K562 (cell line): ENCODE data around the gene NEURL4. TPM values are rescaled to one million over a fixed set of nuclear protein-coding genes. Genes with fewer than 3 reads are reported as not detected.

Experiments used
- ATF7 ChIP-seq: fragments of 450-650 bp; IDR thresholded peaks from 2 replicates; pipeline ENCODE4 v1.7.1; 2014; ENCODE audit warnings: mild to moderate bottlenecking, moderate library complexity
- DIDO1 ChIP-seq: fragments of 450-650 bp; IDR thresholded peaks from 2 replicates; pipeline ENCODE4 v1.6.1; 2016; ENCODE audit warnings: low read depth, missing biosample characterization, missing genetic modification characterization
- FOSL1 ChIP-seq: fragments of 200-800 bp; sonication (Bioruptor generic); conservative IDR thresholded peaks from 2 replicates; pipeline ENCODE4 v1.6.1; 2016; ENCODE audit warnings: missing genetic modification characterization, missing compliant biosample characterization
- GTF2F1 ChIP-seq: IDR thresholded peaks from 2 replicates; pipeline ENCODE4 v1.6.1; 2011; ENCODE audit warnings: low read depth, low read length, improper control_type of control experiment
- KDM4B ChIP-seq, 2 experiments: fragments of 450-650 bp in 1 of 2; sonication (generic) in 1 of 2; IDR thresholded peaks; 2 replicates each; pipeline ENCODE4 v1.6.1; 2016 to 2017; ENCODE audit warnings: borderline replicate concordance in 2 of 2, antibody characterized with exemption in 1 of 2, low read depth in 1 of 2, mild to moderate bottlenecking in 1 of 2
- KHSRP ChIP-seq: fragments of 450-650 bp; IDR thresholded peaks from 2 replicates; pipeline ENCODE4 v1.6.1; 2017
- MXI1 ChIP-seq: IDR thresholded peaks from 2 replicates; pipeline ENCODE4 v1.6.1; 2011; ENCODE audit warnings: low read depth, mild to moderate bottlenecking, improper control_type of control experiment, low read length
- POLR2AphosphoS5 ChIP-seq: IDR thresholded peaks from 2 replicates; pipeline ENCODE4 v1.6.1; 2011; ENCODE audit warnings: mild to moderate bottlenecking, low read depth, low read length, moderate library complexity; ENCODE audit not compliant: control insufficient read depth, insufficient read depth
- RB1 ChIP-seq: fragments of 450-650 bp; IDR thresholded peaks from 2 replicates; pipeline ENCODE4 v1.6.1; 2017; ENCODE audit warnings: low read depth, mild to moderate bottlenecking
- RERE ChIP-seq: sonication (generic); formaldehyde crosslinking; IDR thresholded peaks from 2 replicates; pipeline ENCODE4 v1.8.0; 2023; ENCODE audit warnings: missing genetic modification reagents, mild to moderate bottlenecking, borderline replicate concordance
- RFX7 ChIP-seq: fragments of 250-450 bp; sonication (Bioruptor Pico); IDR thresholded peaks from 2 replicates; pipeline ENCODE4 v1.5.1; 2021; ENCODE audit warnings: mild to moderate bottlenecking
- SP1 ChIP-seq: sonication (generic); formaldehyde crosslinking; IDR thresholded peaks from 2 replicates; pipeline ENCODE4 v1.8.1; 2022; ENCODE audit warnings: mild to moderate bottlenecking, missing genetic modification reagents
- SPI1 ChIP-seq: IDR thresholded peaks from 2 replicates; pipeline ENCODE4 v1.6.1; 2011; ENCODE audit warnings: low read depth, low read length, control low read depth, borderline replicate concordance
- TAF7 ChIP-seq: fragments of 450-650 bp; IDR thresholded peaks from 2 replicates; pipeline ENCODE4 v1.6.1; 2016; ENCODE audit warnings: missing genetic modification characterization, missing compliant biosample characterization
- TBP ChIP-seq: optimal IDR thresholded peaks from 2 replicates; pipeline ENCODE3; 2011; ENCODE audit warnings: low read depth, low read length, improper control_type of control experiment
- TEAD2 ChIP-seq: fragments of 450-650 bp; IDR thresholded peaks from 2 replicates; pipeline ENCODE4 v1.6.1; 2016; ENCODE audit warnings: missing genetic modification characterization, control low read depth, missing compliant biosample characterization
- TEAD4 ChIP-seq, 2 experiments: sonication (generic) in 1 of 2; formaldehyde crosslinking in 1 of 2; IDR thresholded peaks; 2 replicates each; pipeline versions ENCODE4 v1.6.1 to v1.8.0; 2012 to 2022; ENCODE audit warnings: borderline replicate concordance in 1 of 2, inconsistent platforms in 1 of 2, low read length in 1 of 2, mild to moderate bottlenecking in 1 of 2, missing genetic modification reagents in 1 of 2
- ZMIZ1 ChIP-seq, 2 experiments: fragments of 150-350 bp in 1 of 2; IDR thresholded peaks; 2 replicates each; pipeline ENCODE4 v1.6.1; 2012 to 2016; ENCODE audit warnings: low read depth in 2 of 2, low read length in 2 of 2, mild to moderate bottlenecking in 1 of 2, moderate library complexity in 1 of 2
- ZNF217 ChIP-seq: sonication (generic); formaldehyde crosslinking; IDR thresholded peaks from 2 replicates; pipeline ENCODE4 v1.8.0; 2022; ENCODE audit warnings: mild to moderate bottlenecking, missing genetic modification reagents
- ZNF316 ChIP-seq: fragments of 450-650 bp; IDR thresholded peaks from 2 replicates; pipeline ENCODE4 v1.6.1; 2016
- polyA plus RNA-seq, 8 experiments: library from polyadenylated mRNA; depleted of rRNA in 4 of 8; stranded (reverse) in 5 of 8; unstranded in 3 of 8; fragments of >200 nt; fragmentation: Nextera tagmentation in 2 of 8; fragmentation: Illumina TruSeq in 1 of 8; extraction: Ambion mirVana in 2 of 8; extraction: Trizol in 1 of 8; gene quantifications; 2 replicates each; pipeline versions ENCODE4 v1.2.1 to v1.2.3, GENCODE V29; 2011 to 2014; ENCODE audit warnings: inconsistent platforms in 1 of 8, missing spikeins in 1 of 8
- total RNA-seq, 7 experiments: library from RNA; depleted of rRNA in 6 of 7; stranded (reverse); fragments of >200 nt in 6 of 7; fragmentation: Illumina TruSeq in 2 of 7; extraction: Trizol in 2 of 7; gene quantifications; 2 replicates each; pipeline versions ENCODE4 v1.2.1 to v1.2.3, GENCODE V29; 2011 to 2021; ENCODE audit warnings: low replicate concordance in 1 of 7

NEURL4 gene
- total and polyA plus RNA-seq, 9 of the 15 experiments (the other 6 are each of a cell fraction or from before 2014, with no cell fraction given) = 0.08 to 37.4 (median 11.5) TPM

- TF ChIP-seq ZMIZ1 (IDR thresholded peaks at IDR 0.05; ENCODE audit: low read depth in 2 of 2, low read length in 2 of 2) (no peak), RERE (no peak), TEAD4 (IDR thresholded peaks at IDR 0.05; ENCODE audit: low read length) (no peak), TEAD4 (CRISPR knock-in tag; IDR thresholded peaks at IDR 0.05; ENCODE audit: borderline replicate concordance) (no peak), ZNF316 (no peak), TAF7 (tag) (peak; percentile 76), TBP (peak; percentile 58), FOSL1 (tag) (no peak), KHSRP (no peak), GTF2F1 (0 out of 2 replicates have a peak, but pooled peaks have one; percentile 46), SPI1 (peak; percentile 69), TEAD2 (no peak), POLR2AphosphoS5 (peak; percentile 38; the same call in 1 of the 2 replicates), ZNF217 (CRISPR knock-in tag) (no peak), MXI1 (peak; percentile 50; the same call in 1 of the 2 replicates), RB1 (peak; percentile 15; the same call in 1 of the 2 replicates), RFX7 (no peak), SP1 (CRISPR knock-in tag) (peak; percentile 61), ATF7 (peak; percentile 48; the same call in 1 of the 2 replicates), DIDO1 (tag) (peak; percentile 71; the same call in 1 of the 2 replicates), KDM4B (IDR thresholded peaks at IDR 0.05; ENCODE audit: borderline replicate concordance in 2 of 2, low read depth in 1 of 2) (no peak)
Measured at GRCh38 chr17:7306911-7307685, 22.0 kb downstream of the NEURL4 start, which contains the start of gene EIF5A (continued).
